ENCODE results near the gene TDRD1. TPM values are rescaled to one million over a fixed set of nuclear protein-coding genes. Genes with fewer than 3 reads are reported as not detected.

The TDRD1 gene
- total RNA-seq, 1 donor from 2014 or later: 0.04 TPM

- H2AFZ ChIP-seq (replicated peaks): no peak overlapping the region
- no peak overlapping the region for H3K4me3 ChIP-seq
- Mint-ChIP-seq H3K9me3 (no peaks in the 10 kb centered on the region), H3K4me1 (no peaks in the 10 kb centered on the region), H3K4me3 (no peak overlapping the region), H3K27me3 (ENCODE audit: insufficient read depth, low read depth) (no peaks in the 10 kb centered on the region), H3K36me3 (no peaks in the 10 kb centered on the region), H3K27ac (no peak overlapping the region)
- H4K20me1 ChIP-seq (ENCODE audit: low read depth): no peaks in the 10 kb centered on the region
- H3K27me3 ChIP-seq: peaks cover 6% of the 10 kb centered on the region
- H3K4me2 ChIP-seq: no peak overlapping the region
- no peak for DNase-seq (ENCODE audit: low spot score)
- no peaks in the 10 kb centered on the region for H3F3A ChIP-seq (ENCODE audit: low read depth)
- no peaks in the 10 kb centered on the region for H3K9me3 ChIP-seq (ENCODE audit: low read depth)
- no peaks in the 10 kb centered on the region for H3K4me1 ChIP-seq
- no peaks in the 10 kb centered on the region for H3K79me2 ChIP-seq (ENCODE audit: low read depth)
- H3K9ac ChIP-seq: no peak overlapping the region
- H3K27ac ChIP-seq: no peak overlapping the region
- TF ChIP-seq CTCF (IDR thresholded peaks at IDR 0.05) (no peak), EZH2phosphoT487 (IDR thresholded peaks at IDR 0.05) (no peak), EZH2 (IDR thresholded peaks at IDR 0.05) (no peak)
- H3K36me3 ChIP-seq: no peaks in the 10 kb centered on the region
These were observed 41.1 kb downstream of the TDRD1 start for GRCh38 chr10:114220281-114220680.

GRCh38 chr10:114221235-114221634 lies 42.1 kb downstream of the TDRD1 start:
- no peak overlapping the region for H3K4me2 ChIP-seq
- no peak for TF ChIP-seq CTCF (IDR thresholded peaks at IDR 0.05)
- no peak for TF ChIP-seq EZH2 (IDR thresholded peaks at IDR 0.05)
- TF ChIP-seq EZH2phosphoT487 (IDR thresholded peaks at IDR 0.05): no peak
- no peak for DNase-seq (ENCODE audit: low spot score)

GRCh38 chr10:114223066-114223465 lies 43.9 kb downstream of the TDRD1 start:
- Mint-ChIP-seq H3K27me3 (ENCODE audit: insufficient read depth, low read depth) (no peaks in the 10 kb centered on the region), H3K4me1 (no peaks in the 10 kb centered on the region), H3K9me3 (no peaks in the 10 kb centered on the region), H3K27ac (no peak overlapping the region), H3K36me3 (no peaks in the 10 kb centered on the region), H3K4me3 (no peak overlapping the region)
- Histone ChIP-seq H3K9ac (no peak overlapping the region), H3K4me3 (no peak overlapping the region), H3K27ac (no peak overlapping the region), H3K9me3 (ENCODE audit: low read depth) (no peaks in the 10 kb centered on the region), H3K4me1 (no peaks in the 10 kb centered on the region), H2AFZ (replicated peaks) (no peak overlapping the region), H3F3A (ENCODE audit: low read depth) (no peaks in the 10 kb centered on the region), H3K27me3 (peaks cover 6% of the 10 kb centered on the region), H3K36me3 (no peaks in the 10 kb centered on the region), H3K4me2 (no peak overlapping the region), H3K79me2 (ENCODE audit: low read depth) (no peaks in the 10 kb centered on the region), H4K20me1 (ENCODE audit: low read depth) (no peaks in the 10 kb centered on the region)
- TF ChIP-seq EZH2phosphoT487 (IDR thresholded peaks at IDR 0.05) (no peak), CTCF (IDR thresholded peaks at IDR 0.05) (no peak), EZH2 (IDR thresholded peaks at IDR 0.05) (no peak)
- no peak for DNase-seq (ENCODE audit: low spot score)

More at GRCh38 chr10:114221235-114221634, 42.1 kb downstream of the TDRD1 start:
- Histone ChIP-seq H3K4me3 (no peak overlapping the region), H3K27me3 (peaks cover 6% of the 10 kb centered on the region), H3K36me3 (no peaks in the 10 kb centered on the region), H3F3A (ENCODE audit: low read depth) (no peaks in the 10 kb centered on the region), H4K20me1 (ENCODE audit: low read depth) (no peaks in the 10 kb centered on the region), H2AFZ (replicated peaks) (no peak overlapping the region), H3K27ac (no peak overlapping the region), H3K79me2 (ENCODE audit: low read depth) (no peaks in the 10 kb centered on the region), H3K9ac (no peak overlapping the region), H3K9me3 (ENCODE audit: low read depth) (no peaks in the 10 kb centered on the region), H3K4me1 (no peaks in the 10 kb centered on the region)
- Mint-ChIP-seq H3K9me3 (no peaks in the 10 kb centered on the region), H3K36me3 (no peaks in the 10 kb centered on the region), H3K27me3 (ENCODE audit: insufficient read depth, low read depth) (no peaks in the 10 kb centered on the region), H3K4me1 (no peaks in the 10 kb centered on the region), H3K4me3 (no peak overlapping the region), H3K27ac (no peak overlapping the region)
